UCSD-AML1 (cell line): ENCODE results near the gene FBXL7.

Experiments used
- DNase-seq: peaks from one replicate; lab custom pipeline; 2025; ENCODE audit not compliant: unreplicated experiment; lab: John Stamatoyannopoulos, UW

Gene FBXL7

DNA sequence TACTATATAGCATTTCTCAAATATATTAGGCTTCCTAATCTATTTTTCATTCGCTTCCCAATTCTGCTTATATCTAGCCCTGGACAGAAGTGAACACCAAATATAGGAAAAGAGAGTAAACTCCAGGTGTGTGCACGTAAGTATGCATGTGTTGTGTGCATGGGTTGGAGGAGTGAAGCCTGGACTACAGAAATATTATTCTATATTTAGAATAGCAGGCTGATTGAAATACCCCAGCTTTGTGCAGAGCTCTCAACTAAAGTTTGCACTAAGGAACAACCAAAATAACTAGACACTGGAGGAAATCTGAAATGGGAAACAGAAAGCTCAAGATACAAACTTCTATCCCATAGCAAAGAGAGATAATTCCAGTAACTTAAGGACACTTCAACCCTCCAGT lies 480.9 kb downstream of the FBXL7 start:
- DNase-seq = no peak

DNA sequence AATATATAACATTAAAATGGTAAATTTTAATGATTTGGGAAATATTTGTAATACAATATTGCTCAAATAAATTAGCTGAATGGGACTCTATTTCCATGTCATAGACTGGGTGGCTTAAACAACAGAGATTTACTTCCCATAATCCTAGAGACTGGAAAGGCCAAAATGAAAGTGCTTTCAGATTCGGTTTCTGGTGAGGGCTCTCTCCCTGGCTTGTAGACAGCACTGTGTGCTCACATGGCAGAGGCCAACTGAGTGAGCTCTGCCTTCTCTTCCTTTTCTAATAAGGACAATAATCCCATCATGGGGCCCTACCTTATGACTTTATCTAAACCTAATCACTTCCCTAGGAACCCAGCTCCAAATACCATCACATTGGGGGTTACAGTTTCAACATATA lies 483.4 kb downstream of the FBXL7 start:
- DNase-seq = no peak
